ENCODE measurements around the gene TUFT1. TPM values are rescaled to one million over a fixed set of nuclear protein-coding genes. Genes with fewer than 3 reads are reported as not detected.
A peak's percentile ranks its signal among the peaks of the same experiment; 100 is the strongest.

TUFT1 gene
- total RNA-seq, 2 experiments from 2014 or later, result 4.5 to 4.9 TPM

DNA sequence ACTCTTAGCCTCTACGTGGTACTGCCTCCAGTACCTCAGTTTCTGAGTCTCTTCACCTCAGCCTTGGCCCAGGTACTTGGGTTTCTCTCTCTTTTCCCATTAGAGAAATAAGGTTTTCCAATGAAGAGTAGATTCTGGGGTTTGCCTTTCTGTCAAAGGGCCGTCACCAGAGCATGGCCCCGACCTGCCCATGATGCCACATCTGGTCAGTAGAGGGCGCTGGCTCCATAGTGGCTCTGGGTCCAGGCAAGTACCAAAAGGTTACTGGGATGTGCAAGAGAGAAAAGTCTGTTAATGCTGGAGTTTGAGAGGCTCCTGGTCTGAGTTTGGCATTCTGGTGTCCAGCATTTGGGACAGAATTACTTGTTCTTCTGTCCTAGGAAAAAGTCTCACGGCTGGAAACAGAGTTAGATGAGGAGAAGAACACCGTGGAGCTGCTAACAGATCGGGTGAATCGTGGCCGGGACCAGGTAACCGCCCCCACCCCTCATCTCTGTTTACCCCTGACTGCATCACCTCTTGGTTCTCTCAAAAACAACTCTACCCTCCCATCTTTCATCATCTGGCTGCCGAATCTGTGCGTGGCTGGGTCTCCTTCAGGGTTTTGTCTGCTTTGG lies 5.3 kb upstream of the TUFT1 start:
- Mint-ChIP-seq H3K27ac (no peak overlapping the region), H3K4me3 (no peak overlapping the region), H3K36me3 (ENCODE audit: low read depth) (no peaks in the 10 kb centered on the region), H3K27me3 (no peaks in the 10 kb centered on the region), H3K9me3 (no peaks in the 10 kb centered on the region), H3K4me1 (peaks cover 6% of the 10 kb centered on the region)
- peak; percentile 83 for DNase-seq
- ChIA-PET CTCF (interaction anchor here (0.6 to 2.0 kb wide), 7 partner anchors 9 to 302 kb away, joined by 3 to 11 read pairs (median 4); no protein-coding TSS in a partner anchor), POLR2A (no interaction called here)

DNA sequence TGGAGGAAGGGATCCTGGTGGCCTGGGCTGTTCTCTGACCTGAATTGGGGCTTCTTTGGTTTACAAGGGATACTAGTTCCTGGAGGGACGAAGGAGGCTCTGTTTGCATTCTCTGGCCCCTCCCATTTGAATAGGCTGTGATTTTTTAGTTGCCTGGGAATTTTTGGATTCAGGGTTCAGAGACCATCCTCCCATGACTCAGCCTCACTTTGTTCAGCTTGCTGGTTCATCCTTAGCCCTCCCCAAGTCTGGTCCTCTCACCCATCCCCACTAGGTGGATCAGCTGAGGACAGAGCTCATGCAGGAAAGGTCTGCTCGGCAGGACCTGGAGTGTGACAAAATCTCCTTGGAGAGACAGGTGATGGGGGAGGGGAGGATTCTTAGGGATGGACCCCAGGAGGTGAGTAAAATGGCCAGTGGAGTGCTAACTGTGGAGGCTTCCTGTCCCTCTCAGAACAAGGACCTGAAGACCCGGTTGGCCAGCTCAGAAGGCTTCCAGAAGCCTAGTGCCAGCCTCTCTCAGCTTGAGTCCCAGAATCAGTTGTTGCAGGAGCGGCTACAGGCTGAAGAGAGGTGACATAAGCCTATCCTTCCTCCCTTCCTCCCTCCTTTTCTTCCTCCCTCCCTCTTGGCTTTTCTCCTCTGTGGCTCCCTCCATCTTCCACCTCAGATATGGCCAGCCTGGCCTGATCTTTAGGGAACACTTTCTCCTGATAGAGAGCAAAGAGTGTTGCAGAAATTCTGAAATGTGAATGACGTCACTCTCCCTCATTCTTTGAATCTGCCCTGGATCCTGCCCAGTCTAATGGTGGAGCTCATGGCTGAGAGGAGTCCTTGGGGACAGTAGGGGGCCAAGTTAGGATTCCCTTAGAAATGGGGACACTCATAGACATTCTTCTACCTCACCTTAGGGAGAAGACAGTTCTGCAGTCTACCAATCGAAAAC lies 4.5 kb upstream of the TUFT1 start:
- no peak for DNase-seq
- no peaks in the 10 kb centered on the region for H3K36me3 Mint-ChIP-seq (ENCODE audit: low read depth)
- H3K4me1 Mint-ChIP-seq, result peaks cover 13% of the 10 kb centered on the region
- no peak overlapping the region for H3K4me3 Mint-ChIP-seq
- POLR2A ChIA-PET, result no interaction called here
- H3K27ac Mint-ChIP-seq, result no peak overlapping the region
- H3K9me3 Mint-ChIP-seq, result no peaks in the 10 kb centered on the region
- CTCF ChIA-PET, result interaction anchor here (0.6 to 2.0 kb wide), 7 partner anchors 8 to 301 kb away, joined by 3 to 11 read pairs (median 4); no protein-coding TSS in a partner anchor
- no peaks in the 10 kb centered on the region for H3K27me3 Mint-ChIP-seq

DNA sequence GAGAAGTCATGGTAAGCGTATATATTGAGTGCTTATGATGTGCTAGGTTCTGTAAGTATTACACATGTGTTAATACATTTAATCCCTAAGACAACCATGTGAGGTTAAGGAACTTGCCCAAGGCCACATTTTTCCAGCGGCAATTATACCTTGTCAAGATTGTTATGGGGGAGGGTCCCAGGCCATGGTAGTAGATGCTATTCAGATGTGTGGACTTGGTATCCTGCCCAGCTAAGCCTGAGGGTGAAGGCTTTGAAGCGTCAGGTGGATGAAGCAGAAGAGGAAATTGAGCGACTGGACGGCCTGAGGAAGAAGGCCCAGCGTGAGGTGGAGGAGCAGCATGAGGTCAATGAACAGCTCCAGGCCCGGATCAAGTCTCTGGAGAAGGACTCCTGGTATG lies 3.6 kb upstream of the TUFT1 start:
- DNase-seq, result no peak
- Mint-ChIP-seq H3K9me3 (no peaks in the 10 kb centered on the region), H3K36me3 (ENCODE audit: low read depth) (no peaks in the 10 kb centered on the region), H3K27me3 (peaks cover 4% of the 10 kb centered on the region), H3K4me1 (peaks cover 22% of the 10 kb centered on the region), H3K4me3 (no peak overlapping the region), H3K27ac (no peak overlapping the region)
- ChIA-PET POLR2A (no interaction called here), CTCF (interaction anchor here (0.9 to 2.0 kb wide), 3 partner anchors 25 to 300 kb away, joined by 3 to 11 read pairs (median 4); partner anchors contain the start of gene CGN)

DNA sequence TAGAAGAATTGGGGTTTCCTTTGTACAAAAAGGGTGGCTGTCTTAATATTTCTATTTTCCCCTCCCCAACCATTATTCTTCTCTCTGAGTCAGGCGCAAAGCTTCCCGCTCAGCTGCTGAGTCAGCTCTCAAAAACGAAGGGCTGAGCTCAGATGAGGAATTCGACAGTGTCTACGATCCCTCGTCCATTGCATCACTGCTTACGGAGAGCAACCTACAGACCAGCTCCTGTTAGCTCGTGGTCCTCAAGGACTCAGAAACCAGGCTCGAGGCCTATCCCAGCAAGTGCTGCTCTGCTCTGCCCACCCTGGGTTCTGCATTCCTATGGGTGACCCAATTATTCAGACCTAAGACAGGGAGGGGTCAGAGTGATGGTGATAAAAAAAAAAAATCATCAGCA lies 3.0 kb upstream of the TUFT1 start:
- H3K9me3 Mint-ChIP-seq, result no peaks in the 10 kb centered on the region
- no peaks in the 10 kb centered on the region for H3K36me3 Mint-ChIP-seq (ENCODE audit: low read depth)
- H3K4me3 Mint-ChIP-seq, result no peak overlapping the region
- H3K27ac Mint-ChIP-seq, result no peak overlapping the region
- no peak for DNase-seq
- ChIA-PET POLR2A (no interaction called here), CTCF (interaction anchor here (0.9 kb wide), 2 partner anchors 26 to 300 kb away, joined by 3 read pairs; partner anchors contain the start of gene CGN)
- H3K27me3 Mint-ChIP-seq, result peaks cover 6% of the 10 kb centered on the region
- H3K4me1 Mint-ChIP-seq, result peaks cover 26% of the 10 kb centered on the region

DNA sequence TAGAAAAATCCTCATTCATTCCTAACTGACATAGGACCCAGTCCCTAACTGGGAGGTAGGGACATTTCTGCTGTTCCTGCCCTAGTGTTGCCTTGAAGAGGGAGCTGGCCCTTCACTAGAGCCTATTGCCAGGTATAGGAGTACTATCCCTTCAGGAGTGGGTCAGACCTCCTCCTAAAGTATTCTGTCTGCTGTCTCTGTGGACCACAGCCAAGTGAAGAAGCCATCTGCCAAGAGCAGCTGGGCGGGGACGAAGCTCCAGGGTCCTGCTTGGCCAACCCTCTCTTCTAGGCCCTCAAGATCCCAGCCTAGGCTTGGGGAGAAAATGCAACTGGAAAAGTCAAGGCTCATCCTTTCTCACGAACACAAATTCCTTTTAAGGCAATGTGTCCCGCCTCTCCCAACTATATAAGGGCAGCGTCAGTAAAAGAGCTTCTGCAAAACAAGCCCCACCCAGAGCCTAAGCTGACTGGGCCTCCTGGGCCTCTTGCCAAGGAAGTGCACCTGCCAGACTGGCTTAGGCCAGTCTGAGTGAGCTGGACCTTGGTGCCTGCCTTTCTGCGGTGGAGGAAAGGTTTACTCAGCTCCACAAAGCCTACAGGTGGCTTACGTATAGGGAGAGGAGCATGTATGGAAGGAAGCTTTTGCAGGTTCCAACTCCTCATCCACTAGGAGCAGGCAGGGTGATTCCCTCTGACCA lies 638 bp upstream of the TUFT1 start:
- H3K27me3 Mint-ChIP-seq, result peaks cover 6% of the 10 kb centered on the region
- peak overlapping the region; percentile 76 for H3K27ac Mint-ChIP-seq

DNA sequence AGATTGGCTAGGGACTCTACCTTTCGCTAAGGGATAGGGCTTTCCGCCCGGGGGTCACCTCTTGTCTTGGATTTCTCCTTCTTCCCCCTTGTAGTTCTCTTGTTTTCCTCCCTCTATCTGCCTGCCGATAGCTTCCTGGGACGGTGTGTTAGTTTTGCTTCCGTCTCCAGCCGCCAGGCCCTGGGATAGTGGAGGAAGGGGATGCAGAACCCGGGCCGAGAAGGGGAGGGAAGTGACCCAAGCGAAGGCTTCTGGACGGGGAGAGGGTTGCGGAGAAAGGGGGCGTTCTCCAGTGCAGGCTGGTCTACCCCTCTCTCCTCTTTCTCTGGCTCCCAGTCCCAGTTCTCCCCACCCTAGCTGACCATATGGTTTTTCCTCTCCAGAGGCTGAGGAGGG lies 871 bp downstream of the TUFT1 start:
- peak overlapping the region; percentile 76 for H3K27ac Mint-ChIP-seq
- peaks cover 6% of the 10 kb centered on the region for H3K27me3 Mint-ChIP-seq
- no peaks in the 10 kb centered on the region for H3K36me3 Mint-ChIP-seq (ENCODE audit: low read depth)
- no peaks in the 10 kb centered on the region for H3K9me3 Mint-ChIP-seq
- H3K4me3 Mint-ChIP-seq, result peak overlapping the region; percentile 93
- CTCF ChIA-PET, result interaction anchor here (0.7 to 1.2 kb wide), 3 partner anchors 15 to 194 kb away, joined by 3 read pairs; no protein-coding TSS in a partner anchor
- peaks cover 26% of the 10 kb centered on the region for H3K4me1 Mint-ChIP-seq
- no peak for DNase-seq
- POLR2A ChIA-PET, result interaction anchor here (1.1 kb wide), 2 partner anchors 9 to 28 kb away, joined by 3 to 5 read pairs; no protein-coding TSS in a partner anchor

More for the DNA sequence above, 638 bp upstream of the TUFT1 start:
- peak overlapping the region; percentile 93 for H3K4me3 Mint-ChIP-seq
- CTCF ChIA-PET, result interaction anchor here (0.7 to 1.6 kb wide), 6 partner anchors 17 to 910 kb away, joined by 3 to 5 read pairs (median 4); partner anchors contain the start of gene ENSA
- no peaks in the 10 kb centered on the region for H3K9me3 Mint-ChIP-seq
- H3K4me1 Mint-ChIP-seq, result peaks cover 26% of the 10 kb centered on the region
- H3K36me3 Mint-ChIP-seq (ENCODE audit: low read depth), result no peaks in the 10 kb centered on the region
- POLR2A ChIA-PET, result interaction anchor here (0.7 to 1.1 kb wide), 5 partner anchors 10 to 258 kb away, joined by 3 to 4 read pairs (median 3); partner anchors contain the start of gene ZNF687
- DNase-seq, result peak; percentile 44

DNA sequence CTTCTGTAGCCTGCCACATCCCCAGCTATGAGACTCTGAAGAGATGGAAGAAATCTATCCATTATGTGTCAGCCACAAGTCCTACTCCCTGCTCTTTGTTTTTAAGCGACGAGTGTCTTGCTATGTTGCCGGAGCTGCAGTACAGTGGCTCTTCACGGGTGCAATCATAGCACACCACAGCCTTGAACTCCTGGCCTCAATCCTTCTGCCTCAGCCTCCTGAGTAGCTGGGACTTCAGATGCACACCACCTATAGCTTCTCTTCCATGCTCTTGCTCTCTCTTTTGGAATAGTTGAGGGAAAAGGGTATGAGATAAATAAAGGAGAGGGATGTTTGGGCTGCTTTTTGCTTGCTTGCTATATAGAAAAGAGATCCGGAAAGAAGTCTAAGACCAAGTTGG lies 1.6 kb downstream of the TUFT1 start:
- no peak for DNase-seq
- Mint-ChIP-seq H3K4me3 (peak overlapping the region; percentile 93), H3K27me3 (peaks cover 6% of the 10 kb centered on the region), H3K36me3 (ENCODE audit: low read depth) (no peaks in the 10 kb centered on the region), H3K9me3 (no peaks in the 10 kb centered on the region), H3K27ac (no peak overlapping the region), H3K4me1 (peaks cover 26% of the 10 kb centered on the region)
- CTCF ChIA-PET, result interaction anchor here (1.1 to 1.2 kb wide), 2 partner anchors 14 to 193 kb away, joined by 3 read pairs; no protein-coding TSS in a partner anchor
- POLR2A ChIA-PET, result interaction anchor here (0.6 to 1.1 kb wide), 3 partner anchors 8 to 303 kb away, joined by 3 read pairs; no protein-coding TSS in a partner anchor

DNA sequence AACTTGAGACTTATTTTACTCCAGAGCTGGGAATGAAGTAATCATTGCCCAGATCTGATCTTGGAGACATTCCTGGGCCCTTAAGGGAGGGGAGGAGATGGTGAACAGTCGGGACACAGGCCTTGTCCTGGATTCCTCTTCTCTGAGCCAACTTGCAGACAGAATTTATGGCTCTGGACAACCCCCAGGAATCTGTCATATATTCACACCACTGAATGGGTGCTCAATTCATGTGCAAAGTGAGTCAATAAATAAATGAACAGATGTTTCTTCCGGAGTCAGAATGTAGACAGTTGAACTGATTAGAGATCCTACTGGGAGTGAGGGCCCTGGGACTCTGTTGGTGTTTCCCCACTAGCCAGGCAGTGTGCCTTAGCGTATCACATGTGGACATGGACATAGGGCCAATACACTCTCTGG lies 2.6 kb downstream of the TUFT1 start:
- CTCF ChIA-PET, result no interaction called here
- peaks cover 34% of the 10 kb centered on the region for H3K4me1 Mint-ChIP-seq
- no peak overlapping the region for H3K4me3 Mint-ChIP-seq

DNA sequence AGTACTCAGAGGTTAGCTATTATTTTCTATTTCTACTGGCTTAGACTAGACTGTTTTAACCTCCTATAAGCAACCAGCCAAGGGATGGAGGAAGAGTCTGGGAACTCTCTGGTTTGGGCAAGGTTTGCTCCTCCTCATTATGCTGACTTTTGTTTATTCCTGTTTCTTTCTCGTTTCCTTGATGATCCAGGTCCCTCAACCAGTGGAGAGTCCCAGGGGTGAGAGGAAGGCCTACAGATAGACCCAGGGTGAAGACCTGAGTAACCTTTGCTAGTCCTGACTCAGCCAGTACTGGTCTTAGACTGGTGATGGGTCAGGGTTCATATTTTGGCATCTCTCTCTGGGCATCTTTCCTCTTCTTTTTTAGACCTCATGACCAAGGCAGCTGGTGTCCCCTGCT lies 5.4 kb downstream of the TUFT1 start:
- ChIA-PET POLR2A (no interaction called here), CTCF (interaction anchor here (1.2 kb wide), 1 partner anchor 48 kb away, joined by 3 read pairs; no protein-coding TSS in a partner anchor)
- Mint-ChIP-seq H3K9me3 (no peaks in the 10 kb centered on the region), H3K4me1 (peaks cover 24% of the 10 kb centered on the region), H3K27ac (no peak overlapping the region), H3K36me3 (ENCODE audit: low read depth) (no peaks in the 10 kb centered on the region), H3K4me3 (no peak overlapping the region), H3K27me3 (peaks cover 6% of the 10 kb centered on the region)
- DNase-seq, result no peak

More for the DNA sequence above, 2.6 kb downstream of the TUFT1 start:
- Mint-ChIP-seq H3K27ac (no peak overlapping the region), H3K36me3 (ENCODE audit: low read depth) (no peaks in the 10 kb centered on the region), H3K27me3 (peaks cover 6% of the 10 kb centered on the region), H3K9me3 (no peaks in the 10 kb centered on the region)
- DNase-seq, result no peak
- POLR2A ChIA-PET, result no interaction called here

DNA sequence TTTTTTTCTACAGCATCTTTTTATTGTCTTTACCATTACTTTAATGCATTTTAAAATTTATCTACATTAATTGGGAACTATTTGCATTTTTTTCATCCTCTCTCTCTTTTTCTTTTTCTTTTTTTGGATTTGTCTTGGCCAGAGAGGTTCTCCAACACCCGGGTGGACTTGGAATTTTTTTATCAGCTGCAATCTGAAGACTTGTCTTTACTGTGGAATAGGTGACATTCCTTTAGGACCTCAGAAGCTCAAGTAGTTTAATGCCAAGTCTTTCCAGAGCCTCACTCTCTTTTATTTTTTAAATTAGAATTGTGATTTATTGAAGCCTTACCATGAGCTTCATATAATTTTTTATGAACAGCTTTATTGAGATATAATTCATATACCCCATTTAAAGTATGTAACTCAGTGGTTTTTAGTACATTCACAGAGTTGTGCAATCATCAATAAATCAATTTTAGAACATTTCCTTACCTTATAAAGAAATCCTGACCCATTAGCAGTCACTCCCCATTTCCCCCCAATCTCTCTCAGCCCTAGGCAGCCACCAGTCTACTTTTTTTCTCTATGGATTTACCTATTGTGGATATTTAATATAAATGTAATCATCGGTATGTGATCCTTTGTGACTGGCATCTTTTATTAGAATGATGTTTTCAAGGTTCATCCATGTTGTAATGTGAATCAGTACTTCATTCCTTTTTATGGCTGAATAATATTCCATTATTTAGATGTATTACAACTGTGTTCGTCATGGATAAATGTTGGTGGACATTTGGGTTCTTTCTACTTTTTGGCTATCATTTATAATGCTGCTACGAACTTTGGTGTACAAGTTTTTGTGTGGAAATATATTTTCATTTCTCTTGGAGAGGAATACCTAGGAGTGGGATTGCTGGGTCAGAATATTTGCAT lies 6.2 kb downstream of the TUFT1 start:
- CTCF ChIA-PET, result interaction anchor here (1.2 kb wide), 1 partner anchor 47 kb away, joined by 3 read pairs; no protein-coding TSS in a partner anchor

DNA sequence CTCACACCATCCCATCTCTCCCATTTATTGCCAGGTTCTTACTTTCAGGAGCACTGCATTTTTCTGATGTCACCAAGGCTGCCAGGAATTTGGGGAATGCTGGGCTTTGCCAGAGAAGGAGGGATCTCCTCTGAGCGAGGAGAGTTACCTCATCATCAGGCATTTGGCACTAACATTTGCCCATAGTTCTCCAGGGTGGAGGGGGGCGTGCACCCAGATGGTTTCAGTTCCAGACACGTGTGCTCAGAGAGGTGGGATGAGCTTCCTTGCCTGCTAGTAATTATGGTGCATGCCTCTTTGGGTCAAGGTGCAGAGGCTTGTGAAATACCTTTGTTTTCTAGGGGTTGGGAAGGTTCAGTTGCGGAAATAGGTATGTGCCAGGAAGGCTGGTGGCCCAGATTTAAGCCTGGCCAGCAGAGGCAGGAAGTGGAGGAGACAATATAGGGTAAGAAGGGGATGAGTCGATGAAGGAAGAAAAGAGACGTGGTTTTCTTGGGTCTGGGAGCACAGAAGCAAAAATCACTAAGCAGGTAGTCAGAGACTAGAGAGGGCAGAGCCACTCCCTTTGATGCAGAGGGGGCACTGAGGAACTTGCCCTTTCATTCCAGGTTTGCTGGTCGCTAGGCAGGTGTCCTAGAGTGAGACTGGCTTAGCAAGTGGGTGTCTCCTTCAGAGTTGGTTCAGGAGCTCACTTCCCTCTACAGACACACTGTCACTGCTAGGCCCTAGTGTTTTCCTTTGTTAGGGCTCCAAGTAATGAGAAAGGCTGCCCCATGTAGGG lies 7.2 kb downstream of the TUFT1 start:
- Mint-ChIP-seq H3K27me3 (no peaks in the 10 kb centered on the region), H3K4me1 (peaks cover 10% of the 10 kb centered on the region), H3K9me3 (no peaks in the 10 kb centered on the region), H3K36me3 (ENCODE audit: low read depth) (no peaks in the 10 kb centered on the region), H3K27ac (no peak overlapping the region), H3K4me3 (no peak overlapping the region)
- CTCF ChIA-PET, result interaction anchor here (1.4 kb wide), 1 partner anchor 12 kb away, joined by 3 read pairs; no protein-coding TSS in a partner anchor
- DNase-seq, result no peak
- POLR2A ChIA-PET, result no interaction called here

More for the DNA sequence above, 6.2 kb downstream of the TUFT1 start:
- Mint-ChIP-seq H3K36me3 (ENCODE audit: low read depth) (no peaks in the 10 kb centered on the region), H3K27ac (no peak overlapping the region), H3K4me1 (peaks cover 17% of the 10 kb centered on the region), H3K9me3 (no peaks in the 10 kb centered on the region), H3K27me3 (peaks cover 5% of the 10 kb centered on the region), H3K4me3 (no peak overlapping the region)
- POLR2A ChIA-PET, result no interaction called here
- DNase-seq, result no peak
